SK-N-SH treated with all-trans-retinoic acid at 6 μM for 48 hours (cell line): ENCODE data around the gene RNASEH1.
"Not testable (repeated sequence)": the region's sequence is repeated elsewhere in the genome, so short reads cannot be mapped to it uniquely, and the experiment has no call there.

Source experiments
- ATAC-seq: fragments of 200-7000 bp; cut with Tn5 transposase; 3 replicates; pipeline ENCODE4 v1.9.1; 2020; ENCODE audit warnings: mild to moderate bottlenecking, moderate library complexity
- ARNTL ChIP-seq: fragments of 450-650 bp; formaldehyde crosslinking; IDR thresholded peaks from 2 replicates; pipeline ENCODE4 v1.5.0; 2020; ENCODE audit warnings: low read depth, mild to moderate bottlenecking, moderate library complexity, borderline replicate concordance
- BACH2 ChIP-seq: fragments of 250-450 bp; sonication (Bioruptor Pico); IDR thresholded peaks from 2 replicates; pipeline ENCODE4 v1.9.0; 2021; ENCODE audit warnings: mild to moderate bottlenecking, borderline replicate concordance
- CSDC2 ChIP-seq: fragments of 250-450 bp; sonication (Bioruptor Pico); IDR thresholded peaks from 2 replicates; pipeline ENCODE4 v1.5.0; 2020; ENCODE audit warnings: mild to moderate bottlenecking, moderate library complexity
- ESRRG ChIP-seq: fragments of 250-450 bp; sonication (Bioruptor Pico); IDR thresholded peaks from 2 replicates; pipeline ENCODE4 v1.6.1; 2021; ENCODE audit warnings: mild to moderate bottlenecking
- GLIS3 ChIP-seq: fragments of 250-450 bp; sonication (Bioruptor Pico); IDR thresholded peaks from 2 replicates; pipeline ENCODE4 v1.5.0; 2020; ENCODE audit warnings: mild to moderate bottlenecking, moderate library complexity
- ISL1 ChIP-seq: fragments of 250-450 bp; sonication (Bioruptor Pico); IDR thresholded peaks from 2 replicates; pipeline ENCODE4 v2.1.2; 2022; ENCODE audit warnings: mild to moderate bottlenecking, moderate library complexity
- OSR1 ChIP-seq: fragments of 250-450 bp; sonication (Bioruptor Pico); IDR thresholded peaks from 2 replicates; pipeline ENCODE4 v1.8.0; 2022; ENCODE audit warnings: moderate library complexity, mild to moderate bottlenecking, inconsistent platforms
- PPARA ChIP-seq: fragments of 250-450 bp; sonication (Bioruptor Pico); IDR thresholded peaks from 2 replicates; pipeline ENCODE4 v1.5.0; 2020; ENCODE audit warnings: mild to moderate bottlenecking, borderline replicate concordance
- RARB ChIP-seq: fragments of 250-450 bp; sonication (Bioruptor Pico); IDR thresholded peaks from 2 replicates; pipeline ENCODE4 v1.8.0; 2021; ENCODE audit warnings: mild to moderate bottlenecking, moderate library complexity
- SNAI2 ChIP-seq: fragments of 250-450 bp; sonication (Bioruptor Pico); IDR thresholded peaks from 2 replicates; pipeline ENCODE4 v1.5.0; 2020; ENCODE audit warnings: mild to moderate bottlenecking, moderate library complexity
- TCF4 ChIP-seq: fragments of 250-450 bp; sonication (Bioruptor Pico); IDR thresholded peaks from 2 replicates; pipeline ENCODE4 v1.8.0; 2021; ENCODE audit warnings: mild to moderate bottlenecking, moderate library complexity, borderline replicate concordance
- TOX ChIP-seq: fragments of 250-450 bp; sonication (Bioruptor Pico); IDR thresholded peaks from 2 replicates; pipeline ENCODE4 v1.8.0; 2021; ENCODE audit warnings: mild to moderate bottlenecking, moderate library complexity, borderline replicate concordance
- ZC3H10 ChIP-seq: fragments of 250-450 bp; sonication (Bioruptor Pico); IDR thresholded peaks from 2 replicates; pipeline ENCODE4 v1.5.1; 2021; ENCODE audit warnings: mild to moderate bottlenecking, moderate library complexity
- ZFP3 ChIP-seq: fragments of 250-450 bp; sonication (Bioruptor Pico); IDR thresholded peaks from 2 replicates; pipeline ENCODE4 v1.5.0; 2020; ENCODE audit warnings: mild to moderate bottlenecking, moderate library complexity
- ZFP30 ChIP-seq: fragments of 450-650 bp; formaldehyde crosslinking; IDR thresholded peaks from 2 replicates; pipeline ENCODE4 v1.5.0; 2022; ENCODE audit warnings: mild to moderate bottlenecking, moderate library complexity
- ZNF565 ChIP-seq: fragments of 450-650 bp; formaldehyde crosslinking; conservative IDR thresholded peaks from 2 replicates; pipeline ENCODE4 v1.5.0; 2020; ENCODE audit warnings: low read depth, mild to moderate bottlenecking, moderate library complexity
- ZNF70 ChIP-seq: fragments of 450-650 bp; formaldehyde crosslinking; IDR thresholded peaks from 2 replicates; pipeline ENCODE4 v1.5.0; 2020; ENCODE audit warnings: mild to moderate bottlenecking, moderate library complexity
- ZNF8 ChIP-seq: fragments of 450-650 bp; formaldehyde crosslinking; IDR thresholded peaks from 2 replicates; pipeline ENCODE4 v1.5.0; 2020; ENCODE audit warnings: mild to moderate bottlenecking, moderate library complexity
- TF ChIP-seq, protein P1 (sequence below): fragments of 250-450 bp; sonication (Bioruptor Pico); IDR thresholded peaks from 2 replicates; pipeline ENCODE4 v1.5.0; 2020; ENCODE audit warnings: mild to moderate bottlenecking, moderate library complexity
- TF ChIP-seq, protein P2 (sequence below): fragments of 250-450 bp; sonication (Bioruptor Pico); IDR thresholded peaks from 2 replicates; pipeline ENCODE4 v1.8.0; 2021; ENCODE audit warnings: low read depth, mild to moderate bottlenecking, moderate library complexity, borderline replicate concordance
- TF ChIP-seq, protein P3 (sequence below): fragments of 250-450 bp; sonication (Bioruptor Pico); IDR thresholded peaks from 2 replicates; pipeline ENCODE4 v1.5.1; 2021; ENCODE audit warnings: mild to moderate bottlenecking, moderate library complexity
- TF ChIP-seq, protein P4 (sequence below): fragments of 250-450 bp; sonication (Bioruptor Pico); IDR thresholded peaks from 2 replicates; pipeline ENCODE4 v1.5.1; 2020; ENCODE audit warnings: low read depth, mild to moderate bottlenecking, moderate library complexity
- TF ChIP-seq, protein P5 (sequence below): fragments of 250-450 bp; sonication (Bioruptor Pico); IDR thresholded peaks from 2 replicates; pipeline ENCODE4 v1.8.0; 2020; ENCODE audit warnings: mild to moderate bottlenecking, moderate library complexity, borderline replicate concordance

The RNASEH1 gene

DNA sequence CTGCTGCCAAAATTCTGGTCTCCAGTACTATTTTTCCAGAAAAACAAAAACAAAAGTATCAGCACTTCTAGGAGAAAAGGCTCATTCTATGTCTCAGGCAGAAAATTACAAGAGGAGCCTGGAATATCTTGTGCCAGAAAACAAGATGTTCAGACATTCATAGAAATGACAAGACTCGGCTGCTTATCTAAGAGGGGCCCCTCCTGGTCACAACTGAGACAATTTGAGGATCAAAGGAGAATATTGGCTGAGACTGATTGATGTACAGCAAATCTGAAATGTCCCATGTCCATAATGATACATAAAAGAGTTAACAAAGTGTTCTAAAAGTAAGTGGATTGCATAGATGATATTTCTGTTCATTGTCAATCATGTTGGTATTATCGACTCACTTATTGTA, 14.5 kb upstream of the RNASEH1 start (continued):
- TF ChIP-seq ZNF565 (CRISPR knock-in tag), result no peak
- TF ChIP-seq, protein P1, sequence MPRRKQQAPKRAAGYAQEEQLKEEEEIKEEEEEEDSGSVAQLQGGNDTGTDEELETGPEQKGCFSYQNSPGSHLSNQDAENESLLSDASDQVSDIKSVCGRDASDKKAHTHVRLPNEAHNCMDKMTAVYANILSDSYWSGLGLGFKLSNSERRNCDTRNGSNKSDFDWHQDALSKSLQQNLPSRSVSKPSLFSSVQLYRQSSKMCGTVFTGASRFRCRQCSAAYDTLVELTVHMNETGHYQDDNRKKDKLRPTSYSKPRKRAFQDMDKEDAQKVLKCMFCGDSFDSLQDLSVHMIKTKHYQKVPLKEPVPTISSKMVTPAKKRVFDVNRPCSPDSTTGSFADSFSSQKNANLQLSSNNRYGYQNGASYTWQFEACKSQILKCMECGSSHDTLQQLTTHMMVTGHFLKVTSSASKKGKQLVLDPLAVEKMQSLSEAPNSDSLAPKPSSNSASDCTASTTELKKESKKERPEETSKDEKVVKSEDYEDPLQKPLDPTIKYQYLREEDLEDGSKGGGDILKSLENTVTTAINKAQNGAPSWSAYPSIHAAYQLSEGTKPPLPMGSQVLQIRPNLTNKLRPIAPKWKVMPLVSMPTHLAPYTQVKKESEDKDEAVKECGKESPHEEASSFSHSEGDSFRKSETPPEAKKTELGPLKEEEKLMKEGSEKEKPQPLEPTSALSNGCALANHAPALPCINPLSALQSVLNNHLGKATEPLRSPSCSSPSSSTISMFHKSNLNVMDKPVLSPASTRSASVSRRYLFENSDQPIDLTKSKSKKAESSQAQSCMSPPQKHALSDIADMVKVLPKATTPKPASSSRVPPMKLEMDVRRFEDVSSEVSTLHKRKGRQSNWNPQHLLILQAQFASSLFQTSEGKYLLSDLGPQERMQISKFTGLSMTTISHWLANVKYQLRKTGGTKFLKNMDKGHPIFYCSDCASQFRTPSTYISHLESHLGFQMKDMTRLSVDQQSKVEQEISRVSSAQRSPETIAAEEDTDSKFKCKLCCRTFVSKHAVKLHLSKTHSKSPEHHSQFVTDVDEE (CRISPR knock-in tag), result no peak

DNA sequence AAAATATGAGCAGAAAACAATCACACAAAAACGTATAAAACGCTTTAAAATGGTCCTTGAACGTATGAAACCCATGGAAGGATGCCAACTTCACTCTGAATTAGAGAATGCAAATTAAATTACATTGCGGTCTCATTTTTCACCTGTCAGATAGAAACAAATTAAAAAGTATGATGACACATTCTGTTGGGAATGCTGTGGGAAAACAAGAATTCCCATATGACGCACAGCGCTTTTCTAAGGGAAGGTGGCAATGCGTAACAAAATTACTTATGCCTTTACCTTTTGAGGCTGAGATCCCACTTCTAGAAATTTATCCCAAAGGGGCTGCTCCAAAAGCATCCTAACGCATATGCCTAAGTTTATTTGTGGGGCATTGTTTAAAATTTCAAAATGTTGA, 13.2 kb upstream of the RNASEH1 start:
- TF ChIP-seq, protein P2, sequence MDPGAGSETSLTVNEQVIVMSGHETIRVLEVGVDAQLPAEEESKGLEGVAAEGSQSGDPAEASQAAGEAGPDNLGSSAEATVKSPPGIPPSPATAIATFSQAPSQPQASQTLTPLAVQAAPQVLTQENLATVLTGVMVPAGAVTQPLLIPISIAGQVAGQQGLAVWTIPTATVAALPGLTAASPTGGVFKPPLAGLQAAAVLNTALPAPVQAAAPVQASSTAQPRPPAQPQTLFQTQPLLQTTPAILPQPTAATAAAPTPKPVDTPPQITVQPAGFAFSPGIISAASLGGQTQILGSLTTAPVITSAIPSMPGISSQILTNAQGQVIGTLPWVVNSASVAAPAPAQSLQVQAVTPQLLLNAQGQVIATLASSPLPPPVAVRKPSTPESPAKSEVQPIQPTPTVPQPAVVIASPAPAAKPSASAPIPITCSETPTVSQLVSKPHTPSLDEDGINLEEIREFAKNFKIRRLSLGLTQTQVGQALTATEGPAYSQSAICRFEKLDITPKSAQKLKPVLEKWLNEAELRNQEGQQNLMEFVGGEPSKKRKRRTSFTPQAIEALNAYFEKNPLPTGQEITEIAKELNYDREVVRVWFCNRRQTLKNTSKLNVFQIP, result 0 out of 2 replicates have a peak, but pooled peaks have one; percentile 68
- TF ChIP-seq, protein P3, sequence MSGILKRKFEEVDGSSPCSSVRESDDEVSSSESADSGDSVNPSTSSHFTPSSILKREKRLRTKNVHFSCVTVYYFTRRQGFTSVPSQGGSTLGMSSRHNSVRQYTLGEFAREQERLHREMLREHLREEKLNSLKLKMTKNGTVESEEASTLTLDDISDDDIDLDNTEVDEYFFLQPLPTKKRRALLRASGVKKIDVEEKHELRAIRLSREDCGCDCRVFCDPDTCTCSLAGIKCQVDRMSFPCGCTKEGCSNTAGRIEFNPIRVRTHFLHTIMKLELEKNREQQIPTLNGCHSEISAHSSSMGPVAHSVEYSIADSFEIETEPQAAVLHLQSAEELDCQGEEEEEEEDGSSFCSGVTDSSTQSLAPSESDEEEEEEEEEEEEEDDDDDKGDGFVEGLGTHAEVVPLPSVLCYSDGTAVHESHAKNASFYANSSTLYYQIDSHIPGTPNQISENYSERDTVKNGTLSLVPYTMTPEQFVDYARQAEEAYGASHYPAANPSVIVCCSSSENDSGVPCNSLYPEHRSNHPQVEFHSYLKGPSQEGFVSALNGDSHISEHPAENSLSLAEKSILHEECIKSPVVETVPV (CRISPR knock-in tag), result peak; percentile 89; the same call in 1 of the 2 replicates
- TF ChIP-seq ESRRG, result 0 out of 2 replicates have a peak, but pooled peaks have one; percentile 40
- TF ChIP-seq, protein P4, sequence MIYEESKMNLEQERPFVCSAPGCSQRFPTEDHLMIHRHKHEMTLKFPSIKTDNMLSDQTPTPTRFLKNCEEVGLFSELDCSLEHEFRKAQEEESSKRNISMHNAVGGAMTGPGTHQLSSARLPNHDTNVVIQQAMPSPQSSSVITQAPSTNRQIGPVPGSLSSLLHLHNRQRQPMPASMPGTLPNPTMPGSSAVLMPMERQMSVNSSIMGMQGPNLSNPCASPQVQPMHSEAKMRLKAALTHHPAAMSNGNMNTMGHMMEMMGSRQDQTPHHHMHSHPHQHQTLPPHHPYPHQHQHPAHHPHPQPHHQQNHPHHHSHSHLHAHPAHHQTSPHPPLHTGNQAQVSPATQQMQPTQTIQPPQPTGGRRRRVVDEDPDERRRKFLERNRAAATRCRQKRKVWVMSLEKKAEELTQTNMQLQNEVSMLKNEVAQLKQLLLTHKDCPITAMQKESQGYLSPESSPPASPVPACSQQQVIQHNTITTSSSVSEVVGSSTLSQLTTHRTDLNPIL, result peak; percentile 98
- TF ChIP-seq ZNF70 (CRISPR knock-in tag), result no peak
- TF ChIP-seq GLIS3 (CRISPR knock-in tag), result no peak
- TF ChIP-seq TOX (CRISPR knock-in tag), result peak; percentile 42; the same call in 1 of the 2 replicates
- TF ChIP-seq, protein P1 (CRISPR knock-in tag), result no peak
- no peak for TF ChIP-seq BACH2 (CRISPR knock-in tag)
- no peak for TF ChIP-seq ZFP30 (CRISPR knock-in tag)
- TF ChIP-seq ZC3H10 (CRISPR knock-in tag), result peak; percentile 97
- TF ChIP-seq CSDC2 (CRISPR knock-in tag), result peak; percentile 90; the same call in 1 of the 2 replicates
- no peak for TF ChIP-seq PPARA (CRISPR knock-in tag)
- TF ChIP-seq, protein P5, sequence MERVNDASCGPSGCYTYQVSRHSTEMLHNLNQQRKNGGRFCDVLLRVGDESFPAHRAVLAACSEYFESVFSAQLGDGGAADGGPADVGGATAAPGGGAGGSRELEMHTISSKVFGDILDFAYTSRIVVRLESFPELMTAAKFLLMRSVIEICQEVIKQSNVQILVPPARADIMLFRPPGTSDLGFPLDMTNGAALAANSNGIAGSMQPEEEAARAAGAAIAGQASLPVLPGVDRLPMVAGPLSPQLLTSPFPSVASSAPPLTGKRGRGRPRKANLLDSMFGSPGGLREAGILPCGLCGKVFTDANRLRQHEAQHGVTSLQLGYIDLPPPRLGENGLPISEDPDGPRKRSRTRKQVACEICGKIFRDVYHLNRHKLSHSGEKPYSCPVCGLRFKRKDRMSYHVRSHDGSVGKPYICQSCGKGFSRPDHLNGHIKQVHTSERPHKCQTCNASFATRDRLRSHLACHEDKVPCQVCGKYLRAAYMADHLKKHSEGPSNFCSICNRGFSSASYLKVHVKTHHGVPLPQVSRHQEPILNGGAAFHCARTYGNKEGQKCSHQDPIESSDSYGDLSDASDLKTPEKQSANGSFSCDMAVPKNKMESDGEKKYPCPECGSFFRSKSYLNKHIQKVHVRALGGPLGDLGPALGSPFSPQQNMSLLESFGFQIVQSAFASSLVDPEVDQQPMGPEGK (CRISPR knock-in tag), result peak; percentile 94
- TF ChIP-seq RARB, result no peak; the same call in 1 of the 2 replicates
- TF ChIP-seq OSR1 (CRISPR knock-in tag), result no peak
- no peak for TF ChIP-seq TCF4
- TF ChIP-seq ISL1 (CRISPR knock-in tag), result peak; percentile 97
- no peak for TF ChIP-seq ZNF565 (CRISPR knock-in tag)
- TF ChIP-seq ARNTL (CRISPR knock-in tag), result no peak
- TF ChIP-seq ZFP3 (CRISPR knock-in tag), result peak; percentile 85
- TF ChIP-seq SNAI2 (CRISPR knock-in tag), result peak; percentile 88
- no peak; the same call in 1 of the 2 replicates for TF ChIP-seq ZNF8
- ATAC-seq, result peak; percentile 40

DNA sequence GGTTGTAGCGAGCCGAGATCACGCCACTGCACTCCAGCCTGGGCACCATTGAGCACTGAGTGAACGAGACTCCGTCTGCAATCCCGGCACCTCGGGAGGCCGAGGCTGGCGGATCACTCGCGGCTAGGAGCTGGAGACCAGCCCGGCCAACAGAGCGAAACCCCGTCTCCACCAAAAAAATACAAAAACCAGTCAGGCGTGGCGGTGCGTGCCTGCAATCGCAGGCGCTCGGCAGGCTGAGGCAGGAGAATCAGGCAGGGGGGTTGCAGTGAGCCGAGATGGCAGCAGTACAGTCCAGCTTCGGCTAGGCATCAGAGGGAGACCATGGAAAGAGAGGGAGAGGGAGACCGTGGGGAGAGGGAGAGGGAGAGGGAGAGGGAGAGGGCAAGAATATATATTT, 11.5 kb upstream of the RNASEH1 start:
- not testable (repeated sequence) for ATAC-seq
